RWPE1 (cell line): Measurements from ENCODE around the gene ZBTB7C.

Experiments used
- CTCF ChIA-PET: fragments of 350-600 bp; sonication (Branson Sonifier 250); formaldehyde crosslinking; extraction: SDS; loops from one replicate; lab custom pipeline; 2021; lab: Yijun Ruan, JAX
- POLR2A ChIA-PET: fragments of 400-600 bp; formaldehyde crosslinking; extraction: SDS; loops from one replicate; lab custom pipeline; 2020; ENCODE audit warnings: antibody characterized with exemption; ENCODE audit not compliant: low non-redundant PET; lab: Yijun Ruan, JAX
- DNase-seq: peaks from one replicate; pipeline ENCODE4 v3.0.0; 2012; ENCODE audit warnings: low spot score
- H3K27ac ChIP-seq: fragments of 450-650 bp; 2 replicates; pipeline ENCODE4 v1.5.1; 2017
- TF ChIP-seq, protein P1 (sequence below): fragments of 450-650 bp; conservative IDR thresholded peaks from 2 replicates; pipeline ENCODE4 v1.5.1; 2017; ENCODE audit warnings: low read depth, mild to moderate bottlenecking

The ZBTB7C gene

DNA sequence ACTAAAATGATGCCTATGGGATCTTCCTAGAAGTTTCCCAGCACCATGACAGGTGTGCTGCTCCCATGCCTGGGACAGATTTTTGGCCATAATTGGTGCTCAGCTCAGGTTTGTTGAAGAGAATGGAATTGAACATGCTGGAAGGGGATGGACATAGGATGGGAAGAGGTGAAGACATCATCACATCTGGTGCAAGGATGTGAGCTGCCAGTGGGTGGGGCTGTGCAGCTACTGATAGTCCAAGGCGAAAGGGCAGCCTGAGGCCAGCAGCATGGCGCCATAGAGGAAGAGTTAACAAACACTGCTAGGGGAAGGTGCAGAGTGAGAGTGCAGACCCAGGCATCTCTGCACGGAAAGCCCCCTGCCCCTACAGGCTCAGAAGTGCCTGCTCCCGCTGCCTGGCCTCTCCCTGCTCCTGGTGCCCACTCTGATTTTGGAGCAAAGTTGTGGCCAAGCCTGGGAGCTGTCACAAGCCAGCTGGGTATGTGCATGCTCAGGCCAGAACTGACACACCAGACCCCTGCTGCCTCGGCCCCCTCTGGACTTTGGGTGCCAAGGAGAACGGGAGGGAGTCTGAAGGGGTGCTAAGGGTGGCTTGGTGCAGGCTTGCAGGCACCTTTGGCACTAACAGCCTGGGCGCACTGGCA lies 178.6 kb downstream of the ZBTB7C start:
- peak; percentile 48 for DNase-seq
- ChIA-PET CTCF (interaction anchor here (2.5 kb wide), 1 partner anchor 214 kb away, joined by 7 read pairs; no protein-coding TSS in a partner anchor), POLR2A (no interaction called here)
- no peak overlapping the region for H3K27ac ChIP-seq
- TF ChIP-seq, protein P1, sequence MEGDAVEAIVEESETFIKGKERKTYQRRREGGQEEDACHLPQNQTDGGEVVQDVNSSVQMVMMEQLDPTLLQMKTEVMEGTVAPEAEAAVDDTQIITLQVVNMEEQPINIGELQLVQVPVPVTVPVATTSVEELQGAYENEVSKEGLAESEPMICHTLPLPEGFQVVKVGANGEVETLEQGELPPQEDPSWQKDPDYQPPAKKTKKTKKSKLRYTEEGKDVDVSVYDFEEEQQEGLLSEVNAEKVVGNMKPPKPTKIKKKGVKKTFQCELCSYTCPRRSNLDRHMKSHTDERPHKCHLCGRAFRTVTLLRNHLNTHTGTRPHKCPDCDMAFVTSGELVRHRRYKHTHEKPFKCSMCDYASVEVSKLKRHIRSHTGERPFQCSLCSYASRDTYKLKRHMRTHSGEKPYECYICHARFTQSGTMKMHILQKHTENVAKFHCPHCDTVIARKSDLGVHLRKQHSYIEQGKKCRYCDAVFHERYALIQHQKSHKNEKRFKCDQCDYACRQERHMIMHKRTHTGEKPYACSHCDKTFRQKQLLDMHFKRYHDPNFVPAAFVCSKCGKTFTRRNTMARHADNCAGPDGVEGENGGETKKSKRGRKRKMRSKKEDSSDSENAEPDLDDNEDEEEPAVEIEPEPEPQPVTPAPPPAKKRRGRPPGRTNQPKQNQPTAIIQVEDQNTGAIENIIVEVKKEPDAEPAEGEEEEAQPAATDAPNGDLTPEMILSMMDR = no peak; the same call in 1 of the 2 replicates

DNA sequence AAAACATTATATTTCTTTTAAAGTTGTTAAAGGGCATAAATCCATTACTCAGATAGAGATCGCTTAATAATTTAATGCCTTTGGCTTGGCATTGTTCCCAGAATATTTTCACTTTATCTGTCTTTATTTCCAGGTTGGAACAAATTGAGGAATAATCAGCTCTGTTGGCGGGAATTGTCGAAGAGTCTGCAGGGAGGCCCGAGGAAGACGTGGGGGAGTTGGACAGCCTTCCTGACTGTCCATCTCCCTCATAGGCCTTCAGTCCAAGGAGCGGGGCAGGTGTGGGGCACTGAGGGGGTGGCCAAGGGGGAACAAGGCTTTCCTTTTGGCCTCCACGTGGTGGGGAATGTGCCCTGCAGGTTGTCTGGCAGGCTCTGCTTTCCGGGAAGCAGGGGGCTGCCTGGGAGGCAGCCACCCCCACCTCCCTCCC lies 179.6 kb downstream of the ZBTB7C start:
- no peak for DNase-seq
- H3K27ac ChIP-seq = peak overlapping the region; percentile 57
- ChIA-PET POLR2A (no interaction called here), CTCF (interaction anchor here (0.9 to 2.5 kb wide), 2 partner anchors 215 kb away, joined by 3 to 7 read pairs; no protein-coding TSS in a partner anchor)
- TF ChIP-seq, protein P1 = no peak

DNA sequence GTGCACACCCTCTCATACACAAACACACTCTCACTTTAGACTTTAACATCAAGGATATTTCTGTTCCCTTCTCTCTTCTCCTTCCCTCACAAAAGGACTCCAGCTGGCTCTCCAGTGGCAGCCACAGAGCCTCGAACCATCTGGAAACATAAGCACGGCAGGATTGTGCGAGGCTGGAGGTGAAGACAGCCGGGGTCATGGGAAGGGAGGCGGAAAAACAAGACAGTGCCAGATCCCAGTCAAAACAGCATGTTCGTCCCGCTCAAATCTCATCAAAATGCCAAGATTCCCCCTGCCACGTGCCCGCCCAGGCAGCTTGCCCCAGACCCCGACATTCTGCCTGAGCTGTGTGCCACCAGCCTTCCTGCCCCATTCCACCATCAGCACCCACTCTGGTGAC lies 180.3 kb downstream of the ZBTB7C start:
- TF ChIP-seq, protein P1 = no peak
- ChIA-PET POLR2A (no interaction called here), CTCF (interaction anchor here (0.9 kb wide), 1 partner anchor 216 kb away, joined by 3 read pairs; no protein-coding TSS in a partner anchor)
- peak overlapping the region; percentile 84 for H3K27ac ChIP-seq
- DNase-seq = no peak

DNA sequence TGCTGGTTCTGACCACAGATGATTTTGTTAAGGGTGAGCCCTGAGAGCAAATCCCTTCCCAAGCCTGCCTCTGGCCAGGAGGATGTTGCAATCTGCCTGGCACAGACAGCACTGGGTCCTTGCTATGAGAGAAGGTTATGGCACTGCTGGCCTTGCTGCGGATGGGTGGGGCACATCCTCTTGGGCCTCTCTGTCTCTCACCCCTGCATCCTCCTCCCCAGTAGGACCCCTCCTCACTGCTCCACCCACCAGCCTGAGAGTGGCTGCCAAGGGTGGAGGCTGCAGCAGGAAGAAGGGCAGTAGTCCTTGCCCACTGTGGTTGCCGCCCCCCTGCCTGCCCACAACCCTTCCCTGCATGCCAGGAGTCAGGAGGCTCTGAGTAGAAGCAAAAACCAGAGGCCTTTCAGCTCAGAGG lies 180.9 kb downstream of the ZBTB7C start:
- TF ChIP-seq, protein P1 = no peak
- CTCF ChIA-PET = no interaction called here
- DNase-seq = peak; percentile 4
- POLR2A ChIA-PET = no interaction called here
- peak overlapping the region; percentile 84 for H3K27ac ChIP-seq

DNA sequence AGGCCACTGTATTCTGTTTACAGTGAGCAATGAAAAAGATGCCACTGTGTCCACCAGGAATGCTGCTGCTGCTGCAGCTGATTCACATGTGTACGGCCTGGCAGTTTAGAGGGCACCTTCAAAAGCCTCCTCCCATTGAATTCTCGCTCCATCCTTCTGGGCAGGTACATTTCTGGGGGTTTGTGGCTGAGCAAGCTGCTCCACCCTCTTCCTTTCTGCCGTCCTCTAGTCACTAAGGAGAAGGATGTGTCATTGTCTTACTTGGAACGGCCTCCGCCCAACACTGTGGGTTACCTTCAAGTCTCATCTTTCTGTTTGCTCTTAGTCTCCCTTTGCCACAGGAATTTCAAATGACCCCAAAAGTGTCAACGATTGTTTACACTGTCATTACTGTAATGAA lies 182.0 kb downstream of the ZBTB7C start:
- POLR2A ChIA-PET = no interaction called here
- peak; percentile 29 for DNase-seq
- CTCF ChIA-PET = no interaction called here
- peak overlapping the region; percentile 81 for H3K27ac ChIP-seq
- TF ChIP-seq, protein P1 = no peak

DNA sequence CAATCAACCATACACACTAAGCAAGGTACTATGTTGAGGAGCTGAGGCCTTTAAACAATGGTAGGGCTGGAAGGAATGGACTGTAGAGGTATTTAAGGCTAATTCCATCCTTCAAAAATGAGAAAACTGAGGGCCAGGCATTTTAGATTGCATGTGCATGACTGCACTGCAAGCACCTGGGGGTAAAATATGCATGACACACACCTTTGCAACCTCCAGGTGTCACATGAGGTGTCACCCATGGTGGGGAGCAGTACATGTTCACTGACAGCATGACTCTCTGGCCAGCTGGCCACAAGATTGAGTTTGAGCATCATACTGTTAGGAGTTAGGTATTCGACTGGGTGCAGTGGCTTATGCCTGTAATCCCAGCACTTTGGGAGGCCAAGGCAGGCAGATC lies 182.8 kb downstream of the ZBTB7C start:
- CTCF ChIA-PET = no interaction called here
- POLR2A ChIA-PET = no interaction called here
- H3K27ac ChIP-seq = peak overlapping the region; percentile 81
- DNase-seq = no peak
- TF ChIP-seq, protein P1 = no peak
